ENCODE results near the gene RNF130. TPM values are rescaled to one million over a fixed set of nuclear protein-coding genes. Genes with fewer than 3 reads are reported as not detected.
A peak's percentile ranks its signal among the peaks of the same experiment; 100 is the strongest.

RNF130 gene
- total RNA-seq, 1 donor from 2014 or later, result 52.1 TPM

DNA sequence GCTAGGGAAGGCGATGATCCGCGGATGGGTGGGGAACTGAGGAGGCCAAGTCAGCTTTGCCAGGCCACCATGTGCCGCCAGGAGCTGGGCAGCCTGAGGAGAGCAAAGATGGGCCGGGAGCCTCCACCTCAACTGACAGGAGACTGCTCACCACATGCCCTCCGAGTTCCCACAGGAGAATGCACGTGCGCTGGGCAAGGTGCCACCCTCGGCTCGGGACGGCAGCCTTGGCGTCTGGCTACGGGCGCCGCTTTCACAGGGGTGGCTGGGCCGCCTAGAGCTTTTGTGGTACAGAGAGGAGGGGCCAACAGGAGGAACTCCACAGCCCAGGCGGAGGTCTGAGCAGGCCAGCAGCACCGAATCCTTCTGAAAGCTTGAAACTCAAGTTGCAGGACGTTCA lies 158.6 kb downstream of the RNF130 start:
- Mint-ChIP-seq H3K27ac (peak overlapping the region; percentile 55), H3K27me3 (no peaks in the 10 kb centered on the region), H3K9me3 (no peaks in the 10 kb centered on the region), H3K36me3 (no peaks in the 10 kb centered on the region), H3K4me1 (ENCODE audit: unreplicated experiment) (no peaks in the 10 kb centered on the region), H3K4me3 (no peak overlapping the region)
- TF ChIP-seq, protein P1, sequence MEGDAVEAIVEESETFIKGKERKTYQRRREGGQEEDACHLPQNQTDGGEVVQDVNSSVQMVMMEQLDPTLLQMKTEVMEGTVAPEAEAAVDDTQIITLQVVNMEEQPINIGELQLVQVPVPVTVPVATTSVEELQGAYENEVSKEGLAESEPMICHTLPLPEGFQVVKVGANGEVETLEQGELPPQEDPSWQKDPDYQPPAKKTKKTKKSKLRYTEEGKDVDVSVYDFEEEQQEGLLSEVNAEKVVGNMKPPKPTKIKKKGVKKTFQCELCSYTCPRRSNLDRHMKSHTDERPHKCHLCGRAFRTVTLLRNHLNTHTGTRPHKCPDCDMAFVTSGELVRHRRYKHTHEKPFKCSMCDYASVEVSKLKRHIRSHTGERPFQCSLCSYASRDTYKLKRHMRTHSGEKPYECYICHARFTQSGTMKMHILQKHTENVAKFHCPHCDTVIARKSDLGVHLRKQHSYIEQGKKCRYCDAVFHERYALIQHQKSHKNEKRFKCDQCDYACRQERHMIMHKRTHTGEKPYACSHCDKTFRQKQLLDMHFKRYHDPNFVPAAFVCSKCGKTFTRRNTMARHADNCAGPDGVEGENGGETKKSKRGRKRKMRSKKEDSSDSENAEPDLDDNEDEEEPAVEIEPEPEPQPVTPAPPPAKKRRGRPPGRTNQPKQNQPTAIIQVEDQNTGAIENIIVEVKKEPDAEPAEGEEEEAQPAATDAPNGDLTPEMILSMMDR (conservative IDR thresholded peaks at IDR 0.05), result no peak
- no peak for DNase-seq (ENCODE audit: extremely low spot score, unreplicated experiment)

DNA sequence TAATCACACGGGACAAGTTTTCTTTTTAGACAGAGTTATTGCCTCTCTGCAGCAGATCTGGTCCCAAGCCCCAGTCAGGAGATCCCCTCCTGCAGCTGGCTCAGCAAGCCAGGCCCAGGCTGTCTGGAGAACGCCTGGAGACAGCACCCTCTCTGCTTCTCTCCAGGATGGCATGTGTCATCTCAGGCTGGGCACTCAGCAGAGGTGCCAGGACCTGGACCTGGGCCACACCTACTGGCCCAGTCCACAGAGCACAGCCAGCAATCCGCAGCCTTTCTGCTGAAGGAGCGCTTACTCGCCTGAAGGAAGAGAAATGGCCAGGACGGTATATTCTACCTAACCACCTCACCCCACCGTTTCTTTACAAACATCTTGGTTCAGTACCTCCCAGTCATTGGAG lies 159.2 kb downstream of the RNF130 start:
- H3K4me1 Mint-ChIP-seq (ENCODE audit: unreplicated experiment), result no peaks in the 10 kb centered on the region
- no peaks in the 10 kb centered on the region for H3K27me3 Mint-ChIP-seq
- H3K27ac Mint-ChIP-seq, result peak overlapping the region; percentile 55
- DNase-seq (ENCODE audit: extremely low spot score, unreplicated experiment), result no peak
- H3K4me3 Mint-ChIP-seq, result no peak overlapping the region
- H3K9me3 Mint-ChIP-seq, result no peaks in the 10 kb centered on the region
- H3K36me3 Mint-ChIP-seq, result no peaks in the 10 kb centered on the region
- TF ChIP-seq, protein P1 (conservative IDR thresholded peaks at IDR 0.05), result no peak

DNA sequence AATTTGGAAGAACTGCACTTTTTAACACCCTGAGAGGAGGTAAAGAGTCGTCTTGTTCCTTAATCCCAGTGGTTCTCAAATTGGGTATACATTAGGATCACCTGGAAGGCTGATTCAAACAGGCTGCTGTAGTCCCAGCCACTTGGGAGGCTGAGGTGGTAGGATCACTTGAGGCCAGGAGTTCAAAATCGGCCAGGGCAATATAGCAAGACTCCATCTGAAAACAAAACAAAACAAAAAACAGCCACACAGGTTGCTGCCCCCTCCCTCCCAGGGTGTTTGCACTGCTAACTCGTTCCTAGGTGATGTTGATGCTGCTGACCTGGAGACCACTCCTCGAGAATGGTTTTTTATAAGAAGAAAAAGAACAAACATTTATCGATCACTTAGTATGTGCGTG lies 162.3 kb downstream of the RNF130 start:
- peak overlapping the region; percentile 10 for H3K27ac Mint-ChIP-seq
- TF ChIP-seq, protein P1 (conservative IDR thresholded peaks at IDR 0.05), result no peak
- no peaks in the 10 kb centered on the region for H3K27me3 Mint-ChIP-seq
- peak overlapping the region; percentile 42 for H3K4me3 Mint-ChIP-seq
- H3K9me3 Mint-ChIP-seq, result no peaks in the 10 kb centered on the region
- DNase-seq (ENCODE audit: extremely low spot score, unreplicated experiment), result no peak
- H3K36me3 Mint-ChIP-seq, result peaks cover 10% of the 10 kb centered on the region
- H3K4me1 Mint-ChIP-seq (ENCODE audit: unreplicated experiment), result peaks cover 4% of the 10 kb centered on the region

DNA sequence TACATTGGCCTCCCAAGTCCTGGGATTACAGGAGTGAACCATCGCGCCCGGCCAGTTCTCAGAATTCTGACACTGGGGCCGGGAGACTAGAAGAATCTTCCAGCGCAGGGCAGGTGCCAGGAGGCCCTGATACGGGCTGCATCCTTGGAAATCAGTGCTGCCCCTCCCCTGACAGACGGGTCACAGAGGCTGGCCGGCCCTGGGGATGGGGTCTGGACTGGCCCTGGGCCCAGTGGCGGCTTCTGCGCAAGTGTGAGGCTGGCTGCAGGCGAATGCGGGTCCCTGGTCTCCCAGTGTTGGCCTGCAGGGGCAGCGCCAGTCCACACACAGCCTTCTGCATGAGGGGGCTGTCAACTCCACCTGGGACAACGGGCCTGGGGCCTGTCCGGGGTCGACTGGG lies 163.0 kb downstream of the RNF130 start:
- no peaks in the 10 kb centered on the region for H3K27me3 Mint-ChIP-seq
- H3K36me3 Mint-ChIP-seq, result peaks cover 12% of the 10 kb centered on the region
- TF ChIP-seq, protein P1 (conservative IDR thresholded peaks at IDR 0.05), result peak; percentile 54
- peak overlapping the region; percentile 83 for H3K4me3 Mint-ChIP-seq
- DNase-seq (ENCODE audit: extremely low spot score, unreplicated experiment), result no peak
- no peak overlapping the region for H3K27ac Mint-ChIP-seq
- H3K4me1 Mint-ChIP-seq (ENCODE audit: unreplicated experiment), result peaks cover 4% of the 10 kb centered on the region
- no peaks in the 10 kb centered on the region for H3K9me3 Mint-ChIP-seq

DNA sequence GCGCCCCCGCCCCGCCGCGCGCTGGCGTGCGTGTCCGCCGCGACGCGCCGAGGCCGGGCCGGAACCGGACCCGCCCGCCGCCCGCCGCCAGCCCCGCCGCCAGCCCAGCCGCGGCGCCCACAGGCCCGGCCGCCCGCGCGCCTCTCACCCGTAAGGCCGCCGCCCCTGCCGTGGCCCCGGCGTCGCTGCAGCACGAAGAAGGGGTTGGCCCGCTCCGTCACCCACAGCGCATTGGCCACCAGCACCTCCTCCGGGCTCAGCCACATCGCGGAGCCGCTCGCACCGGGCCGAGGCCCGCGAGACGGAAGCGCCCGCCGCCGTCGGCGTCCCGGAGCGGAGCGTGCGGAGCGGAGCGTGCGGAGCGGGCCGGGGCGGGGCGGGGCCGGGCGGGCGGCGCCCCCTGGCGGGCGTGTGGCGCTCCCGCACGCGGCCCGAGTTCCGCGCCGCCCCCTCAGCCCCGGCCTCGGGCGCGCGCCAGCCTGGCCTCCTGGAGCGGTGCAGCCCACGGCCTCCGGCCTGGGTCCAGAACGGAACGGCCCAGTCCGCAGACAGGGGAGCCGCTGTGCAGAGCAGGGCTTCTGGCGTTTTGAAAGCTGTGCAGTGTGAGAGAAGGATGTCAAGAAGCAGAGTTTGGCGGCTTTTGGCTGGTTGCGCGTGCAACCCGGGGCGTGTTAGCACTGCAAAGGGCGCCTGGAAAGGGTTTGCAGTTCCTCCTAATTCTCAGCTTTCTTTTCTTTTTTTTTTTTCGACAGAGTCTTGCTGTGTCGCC lies 163.8 kb downstream of the RNF130 start, which contains the start of gene TBC1D9B:
Gene TBC1D9B, minus strand, starts transcription at position 342 of the 769 bp plus-strand sequence. Its CDS starts 76 bp downstream, at position 266.
- no peaks in the 10 kb centered on the region for H3K27me3 Mint-ChIP-seq
- H3K4me1 Mint-ChIP-seq (ENCODE audit: unreplicated experiment), result peaks cover 4% of the 10 kb centered on the region
- peak within 1 kb of the TSS; percentile 79 for H3K27ac Mint-ChIP-seq
- no peaks in the 10 kb centered on the region for H3K9me3 Mint-ChIP-seq
- H3K36me3 Mint-ChIP-seq, result peaks cover 14% of the 10 kb centered on the region
- DNase-seq (ENCODE audit: extremely low spot score, unreplicated experiment), result no peak
- TF ChIP-seq, protein P1 (conservative IDR thresholded peaks at IDR 0.05), result peak; percentile 65
- H3K4me3 Mint-ChIP-seq, result peak within 1 kb of the TSS; percentile 90
